ENCODE measurements around the gene BUD23. TPM values are rescaled to one million over a fixed set of nuclear protein-coding genes. Genes with fewer than 3 reads are reported as not detected.
A peak's percentile ranks its signal among the peaks of the same experiment; 100 is the strongest.
"Not testable (repeated sequence)": the region's sequence is repeated elsewhere in the genome, so short reads cannot be mapped to it uniquely, and the experiment has no call there.

BUD23 gene
- total RNA-seq, 1 experiment from 2014 or later, result 41.9 TPM

DNA sequence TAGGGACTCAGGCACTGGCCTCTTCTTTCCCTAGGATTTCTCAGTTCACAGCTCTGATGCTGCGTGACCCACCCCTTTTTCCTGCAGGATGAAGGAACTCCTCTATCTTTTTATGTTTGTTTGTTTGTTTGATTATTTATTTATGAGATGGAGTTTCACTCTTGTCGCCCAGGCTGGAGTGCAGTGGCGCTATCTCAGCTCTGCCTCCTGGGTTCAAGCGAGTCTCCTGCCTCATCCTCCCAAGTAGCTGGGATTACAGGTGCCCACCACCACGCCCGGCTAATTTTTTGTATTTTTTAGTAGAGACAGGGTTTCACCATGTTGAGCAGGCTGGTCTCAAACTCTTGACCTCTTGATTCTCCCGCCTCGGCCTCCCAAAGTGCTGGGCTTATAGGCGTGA, 37.0 kb downstream of the BUD23 start:
- not testable (repeated sequence) for H3K79me2 ChIP-seq (ENCODE audit: low read length); H2AFZ ChIP-seq (ENCODE audit: low read length); H3K9me3 ChIP-seq (ENCODE audit: low read length); H3K9me2 ChIP-seq (replicated peaks; ENCODE audit: insufficient read depth, low read length); H3K9ac ChIP-seq (ENCODE audit: low read length); H3K4me3 ChIP-seq (ENCODE audit: low read length); H3K27ac ChIP-seq (ENCODE audit: low read length); H3K36me3 ChIP-seq (ENCODE audit: insufficient read depth, low read length); H3K4me2 ChIP-seq (ENCODE audit: low read depth, low read length, poor library complexity, severe bottlenecking); H3K27me3 ChIP-seq (ENCODE audit: low read length); DNase-seq
- peaks cover 29% of the 10 kb centered on the region for H4K20me1 ChIP-seq (ENCODE audit: insufficient read depth, low read depth, low read length)
- peaks cover 36% of the 10 kb centered on the region for H3K4me1 ChIP-seq (ENCODE audit: low read length)

DNA sequence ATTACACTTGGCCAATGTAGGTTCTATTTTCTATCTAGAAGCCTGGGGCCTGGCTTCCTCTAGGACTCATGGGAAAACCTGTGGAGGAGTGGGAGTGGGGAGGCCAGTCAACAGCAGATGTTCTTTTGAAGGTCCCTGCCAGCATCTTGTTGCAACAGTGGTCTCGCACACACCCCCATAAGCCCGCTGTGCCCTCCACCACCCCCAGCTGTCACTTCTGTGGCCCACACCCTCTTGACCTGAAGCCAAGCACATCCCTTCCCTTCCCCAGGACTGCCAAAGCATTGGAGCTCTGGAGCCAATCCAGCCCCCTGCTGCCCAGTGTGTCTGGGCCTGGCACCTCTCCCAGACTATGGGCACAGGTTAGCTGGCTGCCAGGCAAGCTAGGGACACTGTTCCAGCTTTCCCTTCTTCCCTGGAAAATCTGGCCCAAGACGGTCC, 38.0 kb downstream of the BUD23 start:
- Histone ChIP-seq H3K36me3 (ENCODE audit: insufficient read depth, low read length) (no peaks in the 10 kb centered on the region), H3K4me1 (ENCODE audit: low read length) (peaks cover 26% of the 10 kb centered on the region), H3K9me2 (replicated peaks; ENCODE audit: insufficient read depth, low read length) (no peaks in the 10 kb centered on the region), H3K9me3 (ENCODE audit: low read length) (no peaks in the 10 kb centered on the region), H4K20me1 (ENCODE audit: insufficient read depth, low read depth, low read length) (peaks cover 20% of the 10 kb centered on the region), H2AFZ (ENCODE audit: low read length) (no peak overlapping the region), H3K79me2 (ENCODE audit: low read length) (no peaks in the 10 kb centered on the region), H3K4me2 (ENCODE audit: low read depth, low read length, poor library complexity, severe bottlenecking) (no peak overlapping the region), H3K9ac (ENCODE audit: low read length) (no peak overlapping the region), H3K27ac (ENCODE audit: low read length) (no peak overlapping the region), H3K27me3 (ENCODE audit: low read length) (no peaks in the 10 kb centered on the region), H3K4me3 (ENCODE audit: low read length) (no peak overlapping the region)
- DNase-seq, result no peak

DNA sequence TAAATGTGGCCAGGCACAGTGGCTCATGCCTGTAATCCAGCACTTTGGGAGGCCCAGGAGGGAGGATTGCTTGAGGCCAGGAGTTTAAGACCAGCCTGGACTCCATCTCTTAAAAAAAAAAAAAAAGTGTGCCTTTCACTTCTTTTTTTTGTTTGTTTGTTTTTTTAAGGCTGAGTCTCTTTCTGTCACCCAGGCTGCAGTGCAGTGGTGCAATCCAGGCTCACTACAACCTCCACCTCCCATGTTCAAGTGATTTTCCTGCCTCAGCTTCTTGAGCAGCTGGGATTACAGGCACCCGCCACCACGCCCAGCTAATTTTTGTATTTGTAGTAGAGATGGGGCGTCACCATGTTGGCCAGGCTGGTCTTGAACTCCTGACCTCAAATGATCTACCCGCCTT, 38.8 kb downstream of the BUD23 start:
- not testable (repeated sequence) for H2AFZ ChIP-seq (ENCODE audit: low read length); H3K27me3 ChIP-seq (ENCODE audit: low read length); H3K79me2 ChIP-seq (ENCODE audit: low read length); H3K9me3 ChIP-seq (ENCODE audit: low read length); H3K4me2 ChIP-seq (ENCODE audit: low read depth, low read length, poor library complexity, severe bottlenecking); H3K36me3 ChIP-seq (ENCODE audit: insufficient read depth, low read length); H3K4me3 ChIP-seq (ENCODE audit: low read length); DNase-seq; H3K27ac ChIP-seq (ENCODE audit: low read length); H3K9ac ChIP-seq (ENCODE audit: low read length); H3K9me2 ChIP-seq (replicated peaks; ENCODE audit: insufficient read depth, low read length)
- peaks cover 29% of the 10 kb centered on the region for H3K4me1 ChIP-seq (ENCODE audit: low read length)
- peaks cover 14% of the 10 kb centered on the region for H4K20me1 ChIP-seq (ENCODE audit: insufficient read depth, low read depth, low read length)

DNA sequence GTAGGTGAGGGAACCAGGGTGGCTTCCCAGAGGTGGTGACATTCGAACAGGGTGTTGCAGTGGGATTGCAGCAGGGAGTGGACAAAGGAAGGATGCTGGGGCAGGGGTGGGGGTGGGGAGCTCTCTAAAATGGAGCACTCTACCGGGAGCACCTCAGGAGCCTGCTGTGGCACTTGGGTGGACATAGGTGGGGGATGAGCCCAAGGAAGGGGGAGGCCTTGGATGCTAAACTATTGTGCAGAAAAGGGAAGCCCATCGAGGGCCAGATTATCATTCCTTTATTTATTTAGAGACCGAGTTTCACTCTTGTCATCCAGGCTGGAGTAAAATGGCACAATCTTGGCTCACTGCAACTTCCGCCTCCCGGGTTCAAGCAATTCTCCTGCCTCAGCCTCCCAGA, 39.4 kb downstream of the BUD23 start:
- no peaks in the 10 kb centered on the region for H3K79me2 ChIP-seq (ENCODE audit: low read length)
- H3K9me3 ChIP-seq (ENCODE audit: low read length), result no peaks in the 10 kb centered on the region
- H3K4me1 ChIP-seq (ENCODE audit: low read length), result peaks cover 28% of the 10 kb centered on the region
- no peak for DNase-seq
- H3K4me2 ChIP-seq (ENCODE audit: low read depth, low read length, poor library complexity, severe bottlenecking), result no peak overlapping the region
- H2AFZ ChIP-seq (ENCODE audit: low read length), result no peak overlapping the region
- H3K4me3 ChIP-seq (ENCODE audit: low read length), result no peak overlapping the region
- no peaks in the 10 kb centered on the region for H3K36me3 ChIP-seq (ENCODE audit: insufficient read depth, low read length)
- H3K27me3 ChIP-seq (ENCODE audit: low read length), result no peaks in the 10 kb centered on the region
- no peaks in the 10 kb centered on the region for H3K9me2 ChIP-seq (replicated peaks; ENCODE audit: insufficient read depth, low read length)
- H4K20me1 ChIP-seq (ENCODE audit: insufficient read depth, low read depth, low read length), result peaks cover 11% of the 10 kb centered on the region
- H3K27ac ChIP-seq (ENCODE audit: low read length), result no peak overlapping the region
- no peak overlapping the region for H3K9ac ChIP-seq (ENCODE audit: low read length)

DNA sequence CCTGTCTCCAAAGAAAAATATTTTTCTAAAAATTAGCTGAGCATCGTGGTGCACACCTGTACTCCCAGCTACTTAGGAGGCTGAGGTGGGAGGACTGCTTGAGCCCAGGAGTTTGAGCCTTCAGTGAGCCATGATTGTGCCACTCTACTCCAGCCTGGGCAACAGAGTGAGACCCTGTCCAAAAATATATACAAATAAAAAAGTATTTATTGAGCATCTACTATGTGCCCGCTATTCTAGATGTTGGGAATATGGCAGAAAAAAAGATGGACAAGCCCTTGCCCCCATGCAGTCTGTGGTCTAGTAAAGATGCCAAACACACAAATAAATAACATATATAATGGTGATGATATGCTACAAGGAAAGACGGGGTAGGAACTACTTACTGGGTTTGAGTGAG, 40.4 kb downstream of the BUD23 start:
- H3K36me3 ChIP-seq (ENCODE audit: insufficient read depth, low read length), result no peaks in the 10 kb centered on the region
- H3K9me2 ChIP-seq (replicated peaks; ENCODE audit: insufficient read depth, low read length), result no peaks in the 10 kb centered on the region
- H3K9ac ChIP-seq (ENCODE audit: low read length), result no peak overlapping the region
- no peak overlapping the region for H2AFZ ChIP-seq (ENCODE audit: low read length)
- H3K27ac ChIP-seq (ENCODE audit: low read length), result no peak overlapping the region
- H3K4me2 ChIP-seq (ENCODE audit: low read depth, low read length, poor library complexity, severe bottlenecking), result no peak overlapping the region
- H3K79me2 ChIP-seq (ENCODE audit: low read length), result no peaks in the 10 kb centered on the region
- H3K4me3 ChIP-seq (ENCODE audit: low read length), result no peak overlapping the region
- no peak for DNase-seq
- peaks cover 23% of the 10 kb centered on the region for H3K4me1 ChIP-seq (ENCODE audit: low read length)
- no peaks in the 10 kb centered on the region for H3K27me3 ChIP-seq (ENCODE audit: low read length)
- H4K20me1 ChIP-seq (ENCODE audit: insufficient read depth, low read depth, low read length), result 0 out of 2 replicates have a peak, but pooled peaks cover under 1% of the 10 kb centered on the region
- no peaks in the 10 kb centered on the region for H3K9me3 ChIP-seq (ENCODE audit: low read length)

DNA sequence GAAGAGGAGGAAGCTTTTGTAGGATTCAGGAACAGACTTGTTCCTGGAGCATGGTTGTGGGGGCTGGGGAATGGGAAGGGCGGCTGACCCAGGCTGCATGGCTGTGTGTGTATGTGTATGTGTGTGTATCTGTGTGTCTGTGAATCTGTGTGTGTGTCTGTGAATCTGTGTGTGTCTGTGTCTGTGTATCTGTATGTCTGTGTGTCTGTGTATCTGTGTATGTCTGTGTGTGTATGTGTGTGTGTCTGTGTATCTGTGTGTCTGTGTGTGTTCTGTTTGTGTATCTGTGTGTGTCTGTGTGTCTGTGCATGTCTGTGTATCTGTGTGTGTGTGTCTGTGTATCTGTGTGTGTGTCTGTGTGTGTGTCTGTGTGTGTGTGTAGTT, 42.7 kb downstream of the BUD23 start:
- H3K9me3 ChIP-seq (ENCODE audit: low read length), result no peaks in the 10 kb centered on the region
- H3K9ac ChIP-seq (ENCODE audit: low read length), result no peak overlapping the region
- H2AFZ ChIP-seq (ENCODE audit: low read length), result no peak overlapping the region
- H4K20me1 ChIP-seq (ENCODE audit: insufficient read depth, low read depth, low read length), result no peaks in the 10 kb centered on the region
- no peaks in the 10 kb centered on the region for H3K27me3 ChIP-seq (ENCODE audit: low read length)
- H3K79me2 ChIP-seq (ENCODE audit: low read length), result no peaks in the 10 kb centered on the region
- no peaks in the 10 kb centered on the region for H3K36me3 ChIP-seq (ENCODE audit: insufficient read depth, low read length)
- no peak overlapping the region for H3K4me3 ChIP-seq (ENCODE audit: low read length)
- no peak overlapping the region for H3K27ac ChIP-seq (ENCODE audit: low read length)
- no peak for DNase-seq
- H3K9me2 ChIP-seq (replicated peaks; ENCODE audit: insufficient read depth, low read length), result no peaks in the 10 kb centered on the region
- peaks cover 13% of the 10 kb centered on the region for H3K4me1 ChIP-seq (ENCODE audit: low read length)
- H3K4me2 ChIP-seq (ENCODE audit: low read depth, low read length, poor library complexity, severe bottlenecking), result no peak overlapping the region

DNA sequence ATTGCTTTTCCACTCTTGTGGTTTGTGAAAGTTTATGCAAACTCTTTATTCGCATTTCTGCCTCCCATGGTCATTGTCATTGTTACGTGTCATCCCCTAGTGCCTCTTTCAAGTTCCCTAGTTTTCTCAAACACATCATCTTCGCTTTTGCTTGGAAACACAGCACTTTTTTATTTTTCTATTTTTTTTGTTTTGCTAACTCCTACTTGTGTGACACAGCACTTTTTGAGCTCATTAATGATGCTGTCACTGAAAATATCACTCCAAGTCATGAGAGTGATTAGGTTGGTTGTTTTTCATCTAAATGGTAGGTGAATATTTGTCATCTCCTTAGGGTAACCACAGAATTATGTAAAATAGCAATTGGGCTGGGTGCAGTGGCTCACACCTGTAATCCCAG, 44.6 kb downstream of the BUD23 start:
- no peak overlapping the region for H3K4me3 ChIP-seq (ENCODE audit: low read length)
- H3K4me1 ChIP-seq (ENCODE audit: low read length), result peaks cover 13% of the 10 kb centered on the region
- H3K27ac ChIP-seq (ENCODE audit: low read length), result no peak overlapping the region
- H3K36me3 ChIP-seq (ENCODE audit: insufficient read depth, low read length), result no peaks in the 10 kb centered on the region
- no peaks in the 10 kb centered on the region for H3K27me3 ChIP-seq (ENCODE audit: low read length)
- H3K9me3 ChIP-seq (ENCODE audit: low read length), result no peaks in the 10 kb centered on the region
- H4K20me1 ChIP-seq (ENCODE audit: insufficient read depth, low read depth, low read length), result no peaks in the 10 kb centered on the region
- H3K4me2 ChIP-seq (ENCODE audit: low read depth, low read length, poor library complexity, severe bottlenecking), result peak overlapping the region; percentile 26
- no peaks in the 10 kb centered on the region for H3K9me2 ChIP-seq (replicated peaks; ENCODE audit: insufficient read depth, low read length)
- no peaks in the 10 kb centered on the region for H3K79me2 ChIP-seq (ENCODE audit: low read length)
- no peak overlapping the region for H3K9ac ChIP-seq (ENCODE audit: low read length)
- DNase-seq, result no peak
- H2AFZ ChIP-seq (ENCODE audit: low read length), result no peak overlapping the region

DNA sequence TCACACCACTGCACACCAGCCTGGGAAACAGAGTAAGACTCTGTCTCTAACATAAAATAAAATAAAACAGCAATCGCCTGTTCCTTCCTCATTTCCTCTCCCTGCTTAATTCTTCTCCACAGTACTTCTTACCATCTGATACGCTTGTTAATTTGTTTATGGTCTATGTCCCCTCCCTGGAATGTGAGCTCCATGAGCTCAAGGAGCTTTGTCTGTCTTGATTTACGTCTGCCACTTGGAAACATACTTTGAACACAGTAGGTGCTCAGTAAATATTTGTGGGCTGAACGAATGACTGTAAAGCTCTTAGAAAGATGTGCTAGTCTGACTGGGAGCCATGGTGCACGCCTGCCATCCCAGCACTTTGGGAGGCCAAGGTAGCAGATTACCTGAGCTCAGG, 45.2 kb downstream of the BUD23 start:
- no peak for DNase-seq
- H2AFZ ChIP-seq (ENCODE audit: low read length), result no peak overlapping the region
- H3K79me2 ChIP-seq (ENCODE audit: low read length), result no peaks in the 10 kb centered on the region
- H3K27me3 ChIP-seq (ENCODE audit: low read length), result no peaks in the 10 kb centered on the region
- no peak overlapping the region for H3K4me2 ChIP-seq (ENCODE audit: low read depth, low read length, poor library complexity, severe bottlenecking)
- no peak overlapping the region for H3K9ac ChIP-seq (ENCODE audit: low read length)
- H4K20me1 ChIP-seq (ENCODE audit: insufficient read depth, low read depth, low read length), result no peaks in the 10 kb centered on the region
- H3K9me2 ChIP-seq (replicated peaks; ENCODE audit: insufficient read depth, low read length), result no peaks in the 10 kb centered on the region
- no peaks in the 10 kb centered on the region for H3K9me3 ChIP-seq (ENCODE audit: low read length)
- no peaks in the 10 kb centered on the region for H3K36me3 ChIP-seq (ENCODE audit: insufficient read depth, low read length)
- peaks cover 13% of the 10 kb centered on the region for H3K4me1 ChIP-seq (ENCODE audit: low read length)
- H3K4me3 ChIP-seq (ENCODE audit: low read length), result no peak overlapping the region
- H3K27ac ChIP-seq (ENCODE audit: low read length), result no peak overlapping the region

DNA sequence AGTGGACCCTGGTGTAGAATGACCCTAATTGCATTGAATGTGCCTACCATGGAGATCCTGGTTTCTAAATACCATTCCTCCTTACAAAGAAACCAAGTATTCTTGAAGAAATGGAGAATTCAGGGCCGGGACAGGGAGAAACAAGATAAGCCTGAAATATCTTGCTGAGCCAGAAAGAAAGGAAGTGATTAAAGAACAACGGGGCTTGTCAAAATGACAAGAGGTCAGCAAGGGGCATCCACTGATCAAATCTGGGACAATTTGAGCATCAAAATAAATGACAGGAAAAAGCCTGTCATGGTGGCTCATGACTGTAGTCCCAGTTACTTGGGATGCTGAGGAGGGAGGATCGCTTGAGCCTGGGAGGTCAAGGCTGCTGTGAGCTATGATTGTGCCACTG, 47.1 kb downstream of the BUD23 start:
- Histone ChIP-seq H3K4me3 (ENCODE audit: low read length) (no peak overlapping the region), H3K9me3 (ENCODE audit: low read length) (no peaks in the 10 kb centered on the region), H3K9me2 (replicated peaks; ENCODE audit: insufficient read depth, low read length) (no peaks in the 10 kb centered on the region), H3K4me2 (ENCODE audit: low read depth, low read length, poor library complexity, severe bottlenecking) (no peak overlapping the region), H3K4me1 (ENCODE audit: low read length) (peaks cover 17% of the 10 kb centered on the region), H4K20me1 (ENCODE audit: insufficient read depth, low read depth, low read length) (no peaks in the 10 kb centered on the region), H3K27ac (ENCODE audit: low read length) (no peak overlapping the region), H3K27me3 (ENCODE audit: low read length) (no peaks in the 10 kb centered on the region), H2AFZ (ENCODE audit: low read length) (no peak overlapping the region), H3K79me2 (ENCODE audit: low read length) (no peaks in the 10 kb centered on the region), H3K9ac (ENCODE audit: low read length) (no peak overlapping the region), H3K36me3 (ENCODE audit: insufficient read depth, low read length) (no peaks in the 10 kb centered on the region)
- no peak for DNase-seq

Data from Karpas-422 (cell line).